ENCODE results near the gene KLF13.

Gene KLF13

DNA sequence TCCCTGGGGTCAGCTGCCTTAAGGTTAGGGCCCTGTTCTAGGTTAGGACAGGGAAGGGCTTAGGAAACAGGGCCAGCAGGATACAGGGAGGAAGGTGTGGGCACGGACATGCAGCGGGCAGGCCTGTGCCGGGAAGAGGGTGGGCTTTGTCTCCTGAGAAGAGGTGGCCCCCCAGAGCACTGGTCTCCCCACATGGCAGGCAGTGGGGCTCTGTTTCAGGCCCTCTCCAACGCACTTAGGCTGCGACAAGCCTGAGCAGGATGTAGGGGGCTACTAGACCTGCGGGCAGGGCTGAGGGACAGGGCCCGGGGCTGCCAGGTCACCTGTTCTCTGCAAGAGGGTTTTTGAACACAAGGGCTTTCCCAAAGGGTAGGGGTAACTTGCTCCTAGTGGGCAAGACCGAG is 33.5 kb downstream of the KLF13 start:
- Histone ChIP-seq H3K9ac (ENCODE audit: low read length) (no peak overlapping the region), H3K27me3 (ENCODE audit: control insufficient read depth, insufficient read depth, low read length) (no peaks in the 10 kb centered on the region), H3K9me3 (ENCODE audit: control insufficient read depth, insufficient read depth, low read depth, low read length) (no peaks in the 10 kb centered on the region), H3K36me3 (ENCODE audit: control insufficient read depth, insufficient read depth, low read length) (0 out of 2 replicates have a peak, but pooled peaks cover 3% of the 10 kb centered on the region), H3K4me1 (ENCODE audit: control insufficient read depth, insufficient read depth, low read length) (peaks cover 56% of the 10 kb centered on the region), H3K27ac (ENCODE audit: low read depth, low read length) (no peak overlapping the region), H3K4me3 (ENCODE audit: low read depth, low read length) (no peak overlapping the region)

DNA sequence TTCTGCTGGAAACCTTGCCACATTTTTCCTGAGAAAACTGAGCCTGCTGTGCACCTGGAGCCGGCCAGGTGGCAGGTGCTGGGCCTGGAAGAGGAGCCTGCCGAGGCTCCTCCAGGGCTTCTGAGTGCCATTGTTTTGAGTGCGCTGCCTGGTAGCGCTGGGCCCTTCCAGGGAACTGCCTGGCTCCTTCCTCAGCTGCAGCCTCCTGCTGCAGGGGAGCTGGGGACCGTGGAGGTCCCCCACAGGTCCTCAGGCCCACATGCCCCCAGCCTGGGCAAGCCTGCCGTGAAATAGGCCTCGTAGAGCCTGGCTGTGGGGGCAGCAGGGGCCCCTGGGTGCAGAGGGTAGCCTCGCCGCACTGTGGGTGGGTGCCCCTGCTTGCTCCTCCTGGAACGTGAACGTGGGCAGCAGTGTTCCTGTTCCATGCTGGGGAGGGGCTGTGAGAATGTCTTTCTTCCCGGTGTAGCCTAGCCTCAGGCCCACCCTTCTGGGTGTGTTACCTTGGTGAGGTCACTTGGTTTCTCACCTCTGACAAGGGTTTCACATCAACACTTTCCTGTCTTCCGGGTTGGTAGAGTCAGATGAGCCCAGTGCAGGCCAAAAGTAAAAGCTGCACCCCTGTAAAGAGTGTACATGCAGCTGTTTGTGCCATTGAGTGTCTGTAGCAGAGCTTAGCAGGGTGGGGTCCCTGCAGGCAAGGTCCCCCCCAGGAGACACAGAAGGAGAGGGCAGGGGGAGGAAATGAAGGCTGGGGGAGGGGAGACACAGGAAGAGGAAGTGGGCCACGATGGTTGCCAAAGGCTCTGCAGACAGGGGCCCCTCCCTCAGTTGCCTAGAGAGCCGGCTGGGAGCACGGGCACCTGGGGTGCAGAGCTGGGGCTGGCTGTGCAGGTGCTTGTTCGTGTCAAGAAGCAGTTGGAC is 34.5 kb downstream of the KLF13 start:
- H3K36me3 ChIP-seq (ENCODE audit: control insufficient read depth, insufficient read depth, low read length): 0 out of 2 replicates have a peak, but pooled peaks cover 3% of the 10 kb centered on the region
- H3K9ac ChIP-seq (ENCODE audit: low read length): no peak overlapping the region
- H3K4me1 ChIP-seq (ENCODE audit: control insufficient read depth, insufficient read depth, low read length): peaks cover 62% of the 10 kb centered on the region
- no peaks in the 10 kb centered on the region for H3K27me3 ChIP-seq (ENCODE audit: control insufficient read depth, insufficient read depth, low read length)
- H3K4me3 ChIP-seq (ENCODE audit: low read depth, low read length): no peak overlapping the region
- H3K27ac ChIP-seq (ENCODE audit: low read depth, low read length): 0 out of 2 replicates have a peak overlapping the region, but pooled peaks have one; percentile 11
- H3K9me3 ChIP-seq (ENCODE audit: control insufficient read depth, insufficient read depth, low read depth, low read length): no peaks in the 10 kb centered on the region

GRCh38 chr15:31361764-31362515 is 35.3 kb downstream of the KLF13 start:
- Histone ChIP-seq H3K4me3 (ENCODE audit: low read depth, low read length) (no peak overlapping the region), H3K27ac (ENCODE audit: low read depth, low read length) (no peak overlapping the region), H3K27me3 (ENCODE audit: control insufficient read depth, insufficient read depth, low read length) (no peaks in the 10 kb centered on the region), H3K9ac (ENCODE audit: low read length) (no peak overlapping the region), H3K36me3 (ENCODE audit: control insufficient read depth, insufficient read depth, low read length) (0 out of 2 replicates have a peak, but pooled peaks cover 3% of the 10 kb centered on the region), H3K4me1 (ENCODE audit: control insufficient read depth, insufficient read depth, low read length) (peaks cover 69% of the 10 kb centered on the region), H3K9me3 (ENCODE audit: control insufficient read depth, insufficient read depth, low read depth, low read length) (no peaks in the 10 kb centered on the region)

DNA sequence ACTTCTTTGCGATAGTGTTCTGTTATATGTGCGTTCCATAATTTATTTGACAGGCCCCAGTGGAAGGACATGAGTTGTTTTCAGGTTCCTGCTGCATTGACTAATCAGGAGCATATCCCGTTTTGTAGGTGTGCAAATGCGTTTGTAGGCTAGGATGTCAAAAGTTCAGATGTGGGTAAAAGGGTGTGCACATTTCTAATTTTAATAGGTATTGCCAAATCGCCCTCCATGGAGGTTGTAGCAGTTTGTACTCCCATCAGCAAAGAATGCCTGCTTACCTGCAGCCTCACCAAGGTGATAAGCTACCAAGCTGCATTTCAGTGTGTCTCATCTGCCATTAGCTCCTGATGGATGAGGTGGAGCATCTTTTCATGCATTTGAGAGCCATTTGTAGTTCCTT is 36.3 kb downstream of the KLF13 start:
- 0 out of 2 replicates have a peak, but pooled peaks cover 3% of the 10 kb centered on the region for H3K36me3 ChIP-seq (ENCODE audit: control insufficient read depth, insufficient read depth, low read length)
- no peaks in the 10 kb centered on the region for H3K27me3 ChIP-seq (ENCODE audit: control insufficient read depth, insufficient read depth, low read length)
- no peak overlapping the region for H3K27ac ChIP-seq (ENCODE audit: low read depth, low read length)
- peaks cover 75% of the 10 kb centered on the region for H3K4me1 ChIP-seq (ENCODE audit: control insufficient read depth, insufficient read depth, low read length)
- no peaks in the 10 kb centered on the region for H3K9me3 ChIP-seq (ENCODE audit: control insufficient read depth, insufficient read depth, low read depth, low read length)
- H3K9ac ChIP-seq (ENCODE audit: low read length): no peak overlapping the region
- H3K4me3 ChIP-seq (ENCODE audit: low read depth, low read length): no peak overlapping the region

DNA sequence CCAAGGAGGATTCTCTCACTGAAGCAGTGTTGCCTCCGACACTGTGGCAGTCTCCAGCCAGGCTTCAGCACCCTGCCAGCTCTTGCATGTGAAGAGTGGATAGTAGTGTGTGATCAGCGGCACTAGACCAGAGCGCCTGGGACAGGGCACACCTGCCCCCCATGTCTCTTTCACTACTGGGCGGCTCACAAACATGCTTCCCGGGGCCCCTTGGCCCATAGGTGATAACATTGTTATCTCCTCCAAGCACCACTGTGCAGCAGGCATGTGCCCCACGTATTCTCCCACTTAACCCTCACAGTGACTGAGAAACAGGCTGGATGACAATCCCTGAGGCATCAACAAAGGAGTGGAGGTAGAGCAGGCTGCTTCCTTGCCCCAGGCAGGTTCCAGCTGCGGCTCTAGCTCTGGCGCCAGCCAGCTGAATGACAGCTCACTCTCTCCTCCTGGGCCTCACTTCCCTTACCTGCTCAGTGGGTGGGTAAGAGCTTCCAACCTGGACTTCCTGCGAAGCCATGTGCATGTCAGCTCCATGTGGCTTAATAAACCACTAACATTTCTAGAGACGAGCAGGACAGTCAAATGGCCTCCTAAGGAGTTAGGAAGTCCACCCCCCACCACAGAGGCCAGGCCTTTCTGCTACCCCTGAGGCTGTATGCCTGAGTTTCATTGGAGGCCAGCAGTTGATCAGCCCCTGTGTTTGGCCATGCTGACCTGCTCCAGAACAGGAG is 37.8 kb downstream of the KLF13 start:
- Histone ChIP-seq H3K9me3 (ENCODE audit: control insufficient read depth, insufficient read depth, low read depth, low read length) (0 out of 2 replicates have a peak, but pooled peaks cover 4% of the 10 kb centered on the region), H3K4me3 (ENCODE audit: low read depth, low read length) (no peak overlapping the region), H3K27me3 (ENCODE audit: control insufficient read depth, insufficient read depth, low read length) (no peaks in the 10 kb centered on the region), H3K27ac (ENCODE audit: low read depth, low read length) (no peak overlapping the region), H3K36me3 (ENCODE audit: control insufficient read depth, insufficient read depth, low read length) (no peaks in the 10 kb centered on the region), H3K9ac (ENCODE audit: low read length) (no peak overlapping the region), H3K4me1 (ENCODE audit: control insufficient read depth, insufficient read depth, low read length) (peaks cover 76% of the 10 kb centered on the region)

DNA sequence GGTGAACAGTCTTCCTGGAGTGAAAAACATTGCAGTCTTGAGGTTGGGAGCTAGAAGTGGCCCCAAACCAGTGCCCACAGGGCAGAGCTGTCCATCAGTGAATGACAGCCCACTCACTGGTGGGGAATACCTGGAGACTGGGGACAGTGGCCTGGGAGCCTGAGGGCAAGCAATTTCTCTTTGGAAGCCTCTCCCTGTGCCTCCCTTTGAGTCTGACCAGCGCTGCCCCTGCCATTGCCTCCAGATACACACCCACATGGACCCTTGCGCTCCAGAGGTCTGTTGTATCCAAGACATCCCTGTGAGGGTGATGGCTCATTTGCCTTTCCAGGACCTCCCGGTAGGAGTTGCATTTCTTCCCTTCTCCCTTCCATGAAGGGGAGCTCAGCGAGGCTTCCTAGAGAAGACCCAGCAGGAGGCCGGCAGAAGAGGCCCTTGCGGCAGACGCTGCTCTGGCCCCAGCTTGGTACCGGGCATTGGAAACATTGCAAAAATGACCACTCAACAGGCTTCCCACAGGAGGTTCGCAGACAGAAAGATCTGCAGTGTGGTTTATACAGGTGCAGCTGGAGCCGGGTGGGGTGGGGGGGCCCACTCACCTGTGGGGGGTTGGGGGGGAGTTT is 38.5 kb downstream of the KLF13 start:
- Histone ChIP-seq H3K4me1 (ENCODE audit: control insufficient read depth, insufficient read depth, low read length) (peaks cover 70% of the 10 kb centered on the region), H3K27ac (ENCODE audit: low read depth, low read length) (no peak overlapping the region)

DNA sequence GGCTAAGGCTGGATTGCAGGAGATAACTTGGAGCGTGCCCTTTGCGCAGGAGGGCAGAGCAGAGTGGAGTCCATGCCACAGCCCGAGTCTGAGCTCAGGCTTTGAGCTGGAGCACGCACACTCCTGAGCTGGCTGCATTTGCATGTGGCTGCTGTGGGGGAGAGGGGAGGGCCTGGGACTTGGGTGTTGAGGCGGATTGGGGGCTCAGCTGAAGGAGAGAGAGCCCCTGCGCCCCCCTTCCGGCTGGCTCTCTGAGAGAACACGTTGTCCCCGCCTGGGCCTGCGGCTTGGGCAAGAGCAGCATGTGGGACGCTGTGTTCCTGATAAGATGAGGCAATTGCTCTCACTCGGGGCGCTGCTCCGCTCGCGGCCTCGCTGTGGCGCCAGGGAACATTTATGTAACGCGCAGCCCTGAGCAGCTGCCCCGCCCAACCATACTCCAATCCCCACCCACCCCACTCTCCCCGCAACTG is 39.1 kb downstream of the KLF13 start:
- Histone ChIP-seq H3K36me3 (ENCODE audit: control insufficient read depth, insufficient read depth, low read length) (no peaks in the 10 kb centered on the region), H3K4me1 (ENCODE audit: control insufficient read depth, insufficient read depth, low read length) (peaks cover 67% of the 10 kb centered on the region), H3K27ac (ENCODE audit: low read depth, low read length) (no peak overlapping the region), H3K27me3 (ENCODE audit: control insufficient read depth, insufficient read depth, low read length) (no peaks in the 10 kb centered on the region), H3K9ac (ENCODE audit: low read length) (peak overlapping the region; percentile 53), H3K4me3 (ENCODE audit: low read depth, low read length) (peak overlapping the region; percentile 41), H3K9me3 (ENCODE audit: control insufficient read depth, insufficient read depth, low read depth, low read length) (0 out of 2 replicates have a peak, but pooled peaks cover 4% of the 10 kb centered on the region)

More for the DNA sequence above, 38.5 kb downstream of the KLF13 start:
- H3K9me3 ChIP-seq (ENCODE audit: control insufficient read depth, insufficient read depth, low read depth, low read length): 0 out of 2 replicates have a peak, but pooled peaks cover 4% of the 10 kb centered on the region
- H3K4me3 ChIP-seq (ENCODE audit: low read depth, low read length): no peak overlapping the region
- H3K9ac ChIP-seq (ENCODE audit: low read length): no peak overlapping the region
- no peaks in the 10 kb centered on the region for H3K36me3 ChIP-seq (ENCODE audit: control insufficient read depth, insufficient read depth, low read length)
- H3K27me3 ChIP-seq (ENCODE audit: control insufficient read depth, insufficient read depth, low read length): no peaks in the 10 kb centered on the region

DNA sequence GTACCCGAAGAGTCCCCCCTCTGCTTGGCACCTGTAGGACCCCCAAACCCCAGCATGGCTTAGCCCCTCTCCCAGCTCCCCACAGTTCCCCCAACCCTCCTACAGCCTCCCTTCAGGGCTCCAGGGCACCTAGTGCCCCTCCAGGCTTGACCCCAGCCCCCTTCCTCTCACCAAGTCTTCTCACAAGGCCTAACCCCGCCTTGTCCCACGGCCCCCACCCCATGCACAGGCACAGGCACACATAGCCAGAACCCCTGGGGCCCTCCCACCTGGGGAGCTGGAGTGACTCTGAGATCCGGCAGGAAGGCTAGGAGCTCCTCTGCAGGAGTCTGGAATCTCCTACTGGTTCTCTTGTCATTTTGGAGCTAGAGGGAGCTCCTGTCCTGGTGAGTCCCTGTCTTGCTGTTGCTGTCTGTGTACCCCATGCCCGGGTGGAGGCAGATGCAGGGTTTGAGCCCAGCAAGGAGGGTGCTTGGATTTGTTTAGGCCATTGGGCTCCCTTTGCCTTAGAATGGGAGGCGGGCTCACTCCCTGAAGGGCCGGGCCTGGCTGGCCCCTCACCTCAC is 39.6 kb downstream of the KLF13 start:
- H3K9ac ChIP-seq (ENCODE audit: low read length): no peak overlapping the region
- H3K4me3 ChIP-seq (ENCODE audit: low read depth, low read length): peak overlapping the region; percentile 41
- 0 out of 2 replicates have a peak, but pooled peaks cover 4% of the 10 kb centered on the region for H3K9me3 ChIP-seq (ENCODE audit: control insufficient read depth, insufficient read depth, low read depth, low read length)
- peaks cover 65% of the 10 kb centered on the region for H3K4me1 ChIP-seq (ENCODE audit: control insufficient read depth, insufficient read depth, low read length)
- H3K27ac ChIP-seq (ENCODE audit: low read depth, low read length): no peak overlapping the region
- H3K36me3 ChIP-seq (ENCODE audit: control insufficient read depth, insufficient read depth, low read length): no peaks in the 10 kb centered on the region
- no peaks in the 10 kb centered on the region for H3K27me3 ChIP-seq (ENCODE audit: control insufficient read depth, insufficient read depth, low read length)

- no peak overlapping the region for H3K4me3 ChIP-seq (ENCODE audit: low read depth, low read length)
- no peaks in the 10 kb centered on the region for H3K27me3 ChIP-seq (ENCODE audit: control insufficient read depth, insufficient read depth, low read length)
- 0 out of 2 replicates have a peak, but pooled peaks cover 4% of the 10 kb centered on the region for H3K9me3 ChIP-seq (ENCODE audit: control insufficient read depth, insufficient read depth, low read depth, low read length)
- peaks cover 65% of the 10 kb centered on the region for H3K4me1 ChIP-seq (ENCODE audit: control insufficient read depth, insufficient read depth, low read length)
- no peaks in the 10 kb centered on the region for H3K36me3 ChIP-seq (ENCODE audit: control insufficient read depth, insufficient read depth, low read length)
- no peak overlapping the region for H3K27ac ChIP-seq (ENCODE audit: low read depth, low read length)
- no peak overlapping the region for H3K9ac ChIP-seq (ENCODE audit: low read length)
Observed at GRCh38 chr15:31367021-31367729, 40.5 kb downstream of the KLF13 start.
